ENCODE measurements around the gene MARVELD1. TPM values are rescaled to one million over a fixed set of nuclear protein-coding genes. Genes with fewer than 3 reads are reported as not detected.
A peak's percentile ranks its signal among the peaks of the same experiment; 100 is the strongest.

MARVELD1 gene
- total RNA-seq, 2 experiments from 2014 or later = 2.8 to 3.0 TPM

DNA sequence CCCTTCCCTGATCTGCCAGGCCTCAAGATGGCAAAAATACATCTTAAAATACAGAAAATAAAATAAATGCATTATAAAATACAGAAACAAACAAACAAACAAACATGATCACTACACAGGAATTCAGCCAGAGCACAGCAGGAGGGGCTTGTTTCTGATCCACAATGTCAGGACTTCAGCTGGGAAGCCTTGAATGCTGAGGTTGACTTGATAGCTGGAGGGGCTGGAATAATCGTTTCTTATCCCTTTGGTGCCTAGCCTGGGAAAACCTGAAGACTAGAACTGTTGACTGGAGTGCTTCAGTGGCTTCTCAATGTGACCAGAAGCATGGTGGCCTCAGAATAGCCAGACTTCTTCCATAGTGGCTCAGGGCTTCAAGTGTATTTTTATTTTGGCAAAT, 9.2 kb upstream of the MARVELD1 start:
- CTCF ChIA-PET = interaction anchor here (1.2 to 15.3 kb wide), 3 partner anchors 10 to 25 kb away, joined by 4 to 355 read pairs (median 51); partner anchors contain the start of genes AVPI1 and ZFYVE27

DNA sequence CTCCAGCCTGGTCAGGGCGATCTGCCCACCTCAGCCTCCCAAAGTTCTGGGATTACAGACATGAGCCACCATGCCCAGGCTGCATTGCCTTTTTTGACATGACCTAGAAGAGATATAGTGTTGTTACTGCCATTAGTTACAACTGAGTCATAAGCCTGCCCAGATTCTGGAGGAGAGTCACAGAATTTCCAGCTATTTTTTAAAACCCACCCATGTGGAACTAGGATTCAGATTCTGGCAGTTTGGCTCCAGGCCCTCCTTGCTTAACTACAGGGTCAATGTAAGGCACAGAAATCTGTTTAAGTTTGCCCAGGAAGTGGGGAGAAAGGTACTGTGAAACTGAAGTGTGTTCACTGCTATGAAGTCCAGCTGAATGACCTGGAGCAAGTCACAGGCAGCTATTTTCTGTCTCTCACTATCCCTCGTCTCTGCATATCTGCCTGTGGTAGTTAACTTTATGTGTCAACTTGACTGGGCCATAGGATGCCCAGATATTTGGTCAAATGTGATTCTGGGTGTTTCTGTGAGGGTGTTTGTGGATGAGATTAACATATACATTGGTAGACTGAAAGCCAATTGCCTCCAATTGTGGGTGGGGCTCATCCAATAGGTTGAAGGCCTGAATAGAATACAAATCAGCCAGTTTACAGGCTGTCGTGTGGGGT, 8.4 kb upstream of the MARVELD1 start:
- ATAC-seq = no peak
- DNase-seq = no peak
- CTCF ChIA-PET = interaction anchor here (1.2 to 15.3 kb wide), 4 partner anchors 9 to 24 kb away, joined by 4 to 355 read pairs (median 28); partner anchors contain the start of genes AVPI1 and ZFYVE27
- Mint-ChIP-seq H3K27ac (no peak overlapping the region), H3K9me3 (ENCODE audit: low read depth) (no peaks in the 10 kb centered on the region), H3K36me3 (no peaks in the 10 kb centered on the region), H3K27me3 (peaks cover 37% of the 10 kb centered on the region), H3K4me3 (no peak overlapping the region), H3K4me1 (peaks cover 8% of the 10 kb centered on the region)

More for the DNA sequence above, 9.2 kb upstream of the MARVELD1 start:
- Mint-ChIP-seq H3K27me3 (peaks cover 30% of the 10 kb centered on the region), H3K4me1 (peaks cover 8% of the 10 kb centered on the region), H3K36me3 (no peaks in the 10 kb centered on the region), H3K27ac (no peak overlapping the region), H3K9me3 (ENCODE audit: low read depth) (no peaks in the 10 kb centered on the region), H3K4me3 (no peak overlapping the region)
- ATAC-seq = no peak
- no peak for DNase-seq

DNA sequence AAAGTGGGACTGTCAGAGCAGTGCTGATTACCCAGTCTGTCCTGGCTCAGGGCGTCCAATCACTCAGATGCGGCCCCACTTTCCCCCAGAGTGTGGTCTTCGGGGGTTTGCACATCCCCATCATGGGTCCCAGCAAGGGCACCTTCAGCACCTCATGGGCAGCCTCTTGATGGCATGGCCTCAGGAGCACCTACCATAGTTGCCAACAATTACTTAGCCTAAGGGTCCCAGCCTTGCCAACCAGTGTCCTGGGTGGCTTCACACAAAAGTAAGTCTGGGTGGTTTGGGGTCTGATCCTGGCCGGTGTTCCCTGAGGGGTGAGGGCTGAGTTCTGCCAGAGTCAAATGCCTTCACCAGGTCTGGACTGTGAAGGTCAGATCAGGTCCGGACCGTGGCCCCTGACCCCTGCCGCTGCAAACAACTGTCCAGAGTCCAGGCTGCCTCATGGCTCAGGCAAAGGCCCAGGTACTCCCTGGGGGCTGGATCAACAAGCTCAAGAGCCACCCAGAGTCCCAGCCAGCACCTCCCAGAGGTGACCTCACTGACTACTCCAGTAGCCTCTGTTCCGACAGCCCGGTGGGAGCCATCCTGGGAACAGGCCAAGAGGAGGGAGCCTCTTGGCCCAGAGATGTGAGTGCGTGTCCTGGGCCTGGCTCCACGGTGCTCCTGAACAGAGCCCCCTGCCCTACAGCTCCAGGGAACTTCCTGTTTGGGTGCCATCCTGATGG, 6.2 kb upstream of the MARVELD1 start:
- H3K27ac Mint-ChIP-seq = no peak overlapping the region

DNA sequence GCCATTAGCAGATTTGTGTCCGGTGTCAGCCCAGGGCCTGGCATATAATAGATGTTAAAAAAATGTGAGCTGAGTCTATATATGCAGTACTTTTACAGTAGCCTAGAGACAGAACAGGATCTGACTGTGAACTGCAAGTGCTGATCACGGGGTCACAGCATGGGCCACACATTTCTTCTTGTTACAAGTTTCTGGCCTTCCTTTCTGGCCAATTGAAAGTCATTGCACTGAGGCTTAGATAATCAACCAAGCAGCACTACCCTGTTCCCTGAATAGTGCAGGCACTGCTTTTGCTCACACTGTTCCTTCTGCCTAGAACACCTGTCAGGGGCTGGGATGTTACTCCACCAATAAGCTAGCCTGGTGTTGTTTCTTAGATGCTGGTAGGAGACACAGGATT, 5.4 kb upstream of the MARVELD1 start:
- ATAC-seq = no peak
- DNase-seq = no peak
- Mint-ChIP-seq H3K36me3 (no peaks in the 10 kb centered on the region), H3K27ac (no peak overlapping the region), H3K9me3 (ENCODE audit: low read depth) (no peaks in the 10 kb centered on the region), H3K4me3 (no peak overlapping the region), H3K27me3 (peaks cover 44% of the 10 kb centered on the region), H3K4me1 (peaks cover 5% of the 10 kb centered on the region)
- CTCF ChIA-PET = interaction anchor here (0.6 to 15.3 kb wide), 10 partner anchors 20 to 318 kb away, joined by 3 to 355 read pairs (median 3); partner anchors contain the start of genes AVPI1 and ZFYVE27

More for the DNA sequence above, 6.2 kb upstream of the MARVELD1 start:
- peaks cover 39% of the 10 kb centered on the region for H3K27me3 Mint-ChIP-seq
- no peaks in the 10 kb centered on the region for H3K4me1 Mint-ChIP-seq
- no peaks in the 10 kb centered on the region for H3K9me3 Mint-ChIP-seq (ENCODE audit: low read depth)
- ATAC-seq (no peak), DNase-seq (no peak)
- no peaks in the 10 kb centered on the region for H3K36me3 Mint-ChIP-seq
- no peak overlapping the region for H3K4me3 Mint-ChIP-seq
- CTCF ChIA-PET = interaction anchor here (1.3 to 15.3 kb wide), 4 partner anchors 22 to 319 kb away, joined by 3 to 355 read pairs (median 5); partner anchors contain the start of gene ZFYVE27

DNA sequence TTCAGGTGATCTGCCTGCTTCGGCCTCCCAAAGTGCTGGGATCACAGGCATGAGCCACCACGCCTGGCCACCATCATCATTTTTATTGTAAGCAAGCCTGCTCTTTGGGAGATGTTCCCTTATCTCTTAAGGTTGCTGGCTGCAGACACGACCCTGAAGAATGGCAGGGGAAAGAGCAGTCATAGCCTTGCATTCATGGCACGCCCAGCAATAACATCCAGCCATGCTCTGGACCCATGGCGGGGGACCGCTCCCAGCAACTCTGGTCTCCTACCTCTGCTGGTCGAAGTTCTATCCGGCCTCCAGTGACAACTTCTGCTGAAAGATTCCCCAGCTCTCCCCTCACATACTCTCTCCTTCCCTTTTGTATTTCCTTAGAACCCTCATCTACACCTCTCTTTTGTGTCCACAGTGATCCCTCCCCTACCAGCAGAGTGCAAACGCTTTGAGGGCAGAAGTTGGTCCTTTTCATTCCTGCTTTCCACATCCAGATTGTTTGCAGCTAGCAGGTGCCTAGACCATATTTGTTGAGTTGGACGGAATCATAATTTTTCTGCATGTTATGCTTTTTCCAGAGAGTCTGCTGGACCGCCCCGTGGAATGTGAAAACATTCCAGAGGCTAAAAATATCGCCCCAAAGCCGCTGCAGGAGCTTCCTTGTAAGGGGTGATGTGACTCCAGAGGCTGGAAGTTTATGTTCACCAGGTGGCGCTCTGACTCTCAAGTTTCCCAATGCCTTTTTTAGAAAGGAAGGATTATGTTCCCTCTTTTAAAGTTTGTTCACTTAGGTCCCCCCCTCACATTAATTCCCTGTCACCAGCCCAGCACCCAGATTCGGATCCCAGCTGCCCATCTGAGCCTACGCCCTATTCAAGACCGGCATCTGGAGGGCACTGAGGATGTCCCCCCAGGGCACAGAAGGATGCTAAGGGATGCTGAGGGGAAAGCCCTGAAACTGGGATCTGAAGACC, 4.3 kb upstream of the MARVELD1 start:
- Mint-ChIP-seq H3K4me3 (no peak overlapping the region), H3K27me3 (peaks cover 38% of the 10 kb centered on the region), H3K27ac (no peak overlapping the region), H3K4me1 (peaks cover 8% of the 10 kb centered on the region), H3K9me3 (ENCODE audit: low read depth) (no peaks in the 10 kb centered on the region), H3K36me3 (no peaks in the 10 kb centered on the region)
- DNase-seq (peak; percentile 57), ATAC-seq (no peak)
- CTCF ChIA-PET = interaction anchor here (0.6 to 15.3 kb wide), 16 partner anchors 8 to 317 kb away, joined by 3 to 355 read pairs (median 6); partner anchors contain the start of genes ANKRD2, AVPI1 and ZFYVE27

DNA sequence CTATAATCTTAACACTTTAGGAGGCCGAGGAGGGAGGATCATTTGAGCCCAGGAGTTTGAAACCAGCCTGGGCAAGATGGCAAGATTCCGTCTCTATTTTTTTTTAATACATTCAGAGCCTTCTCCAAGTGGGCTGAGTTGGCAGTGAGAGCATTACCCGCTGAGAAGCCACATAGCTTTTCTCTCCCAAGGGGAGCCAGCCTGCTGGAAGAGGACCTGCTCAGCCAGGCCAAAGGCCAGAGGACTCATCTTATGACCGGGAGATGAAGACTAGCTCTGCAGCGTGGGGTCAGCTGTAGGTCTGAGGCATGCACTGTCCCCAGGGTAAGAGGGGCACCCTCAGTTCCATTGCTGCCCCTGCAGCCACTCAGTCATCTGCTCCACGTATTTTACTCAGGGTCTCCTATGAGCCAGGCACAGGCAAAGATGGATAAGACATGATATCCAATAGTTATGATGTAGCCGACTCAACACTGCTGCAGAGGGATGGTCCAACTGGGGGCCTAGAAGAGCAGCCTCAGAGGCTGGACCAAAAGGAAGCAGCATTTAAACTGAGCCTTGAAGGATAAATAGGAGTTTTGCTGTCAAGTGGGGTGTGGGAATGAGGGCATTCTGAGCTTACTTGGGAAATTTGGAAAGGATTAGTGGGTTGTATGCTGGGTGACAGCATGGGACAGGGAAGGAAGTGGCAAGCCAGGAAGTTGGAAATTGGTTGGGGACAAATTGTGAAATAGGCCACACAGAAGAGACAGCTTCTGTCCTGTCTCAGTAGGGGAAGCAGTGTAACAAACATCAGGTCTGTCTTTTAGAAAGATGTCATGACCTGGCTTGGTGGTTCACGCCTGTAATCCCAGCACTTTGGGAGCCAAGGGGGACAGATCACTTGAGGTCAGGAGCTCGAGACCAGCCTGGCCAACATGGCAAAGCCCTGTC, 1.6 kb upstream of the MARVELD1 start:
- no peak overlapping the region for H3K27ac Mint-ChIP-seq
- H3K36me3 Mint-ChIP-seq = no peaks in the 10 kb centered on the region
- H3K4me3 Mint-ChIP-seq = peak overlapping the region; percentile 10

DNA sequence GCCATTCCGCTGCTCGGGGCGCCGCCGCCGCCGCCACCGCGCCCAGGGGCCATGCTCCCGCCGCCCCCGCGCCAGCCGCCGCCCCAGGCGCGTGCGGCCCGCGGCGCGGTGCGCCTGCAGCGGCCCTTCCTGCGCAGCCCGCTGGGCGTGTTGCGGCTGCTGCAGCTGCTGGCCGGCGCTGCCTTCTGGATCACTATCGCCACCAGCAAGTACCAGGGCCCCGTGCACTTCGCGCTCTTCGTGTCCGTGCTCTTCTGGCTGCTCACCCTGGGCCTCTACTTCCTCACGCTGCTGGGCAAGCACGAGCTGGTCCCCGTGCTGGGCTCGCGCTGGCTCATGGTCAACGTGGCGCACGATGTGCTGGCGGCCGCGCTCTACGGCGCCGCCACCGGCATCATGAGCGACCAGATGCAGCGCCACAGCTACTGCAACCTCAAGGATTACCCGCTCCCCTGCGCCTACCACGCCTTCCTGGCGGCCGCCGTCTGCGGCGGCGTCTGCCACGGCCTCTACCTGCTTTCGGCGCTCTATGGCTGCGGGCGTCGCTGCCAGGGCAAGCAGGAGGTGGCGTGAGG, 383 bp downstream of the MARVELD1 start:
- Mint-ChIP-seq H3K9me3 (ENCODE audit: low read depth) (no peaks in the 10 kb centered on the region), H3K4me1 (peaks cover 11% of the 10 kb centered on the region), H3K27ac (peak overlapping the region; percentile 78), H3K27me3 (peaks cover 46% of the 10 kb centered on the region), H3K4me3 (peak overlapping the region; percentile 81), H3K36me3 (no peaks in the 10 kb centered on the region)
- CTCF ChIA-PET = interaction anchor here (0.6 to 15.3 kb wide), 4 partner anchors 9 to 38 kb away, joined by 3 to 355 read pairs (median 26); partner anchors contain the start of gene ZFYVE27
- peak; percentile 68 for DNase-seq
- peak; percentile 83 for ATAC-seq

More for the DNA sequence above, 1.6 kb upstream of the MARVELD1 start:
- peaks cover 11% of the 10 kb centered on the region for H3K4me1 Mint-ChIP-seq
- H3K27me3 Mint-ChIP-seq = peaks cover 50% of the 10 kb centered on the region
- CTCF ChIA-PET = interaction anchor here (1.6 to 15.3 kb wide), 3 partner anchors 10 to 157 kb away, joined by 3 to 355 read pairs (median 48); partner anchors contain the start of gene ZFYVE27
- H3K9me3 Mint-ChIP-seq (ENCODE audit: low read depth) = no peaks in the 10 kb centered on the region
- ATAC-seq (no peak), DNase-seq (no peak)

DNA sequence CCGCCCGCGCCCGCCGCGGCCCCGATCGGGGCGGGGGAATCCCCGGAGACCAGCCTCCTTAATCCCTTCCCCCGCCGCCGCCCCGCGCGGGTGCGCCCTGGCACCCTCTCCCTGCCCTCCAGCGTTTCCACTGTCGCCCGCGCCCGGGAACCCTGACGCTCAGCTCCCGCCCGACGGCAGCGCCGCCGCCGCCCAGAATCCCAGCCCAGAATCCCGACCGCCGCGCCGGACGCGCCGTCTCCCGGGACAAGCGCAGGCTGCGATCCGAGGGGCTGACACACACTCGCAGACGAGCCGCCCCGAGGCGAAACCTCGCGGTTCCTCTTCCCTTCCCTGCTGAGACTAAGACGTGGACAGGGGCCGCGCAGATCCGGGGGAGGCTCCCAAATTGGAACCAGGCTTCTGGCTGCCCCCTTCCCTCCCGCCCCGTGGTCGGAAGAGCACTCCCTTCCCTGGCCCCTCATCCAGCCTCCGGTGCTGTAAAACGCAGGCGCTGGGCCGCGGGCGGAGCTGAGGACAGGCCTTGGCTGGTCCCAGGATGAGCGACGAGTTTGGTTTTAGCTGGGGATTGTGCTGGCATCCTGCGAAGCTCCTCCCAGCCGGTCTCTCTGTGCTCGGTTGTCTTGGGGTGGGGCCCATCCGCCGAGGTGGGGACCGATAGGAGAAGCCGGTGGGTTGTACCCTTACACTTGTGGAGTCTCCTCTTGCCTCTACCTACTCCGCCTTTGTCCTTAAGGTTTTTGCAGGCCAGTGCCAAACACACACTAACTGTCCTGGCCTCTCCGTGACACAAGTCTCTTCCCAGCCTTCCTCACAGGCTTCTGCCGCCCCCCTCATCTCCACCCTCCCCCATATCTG, 1.1 kb downstream of the MARVELD1 start:
- Mint-ChIP-seq H3K27me3 (peaks cover 39% of the 10 kb centered on the region), H3K4me1 (peaks cover 11% of the 10 kb centered on the region), H3K9me3 (ENCODE audit: low read depth) (no peaks in the 10 kb centered on the region), H3K36me3 (no peaks in the 10 kb centered on the region), H3K27ac (no peak overlapping the region), H3K4me3 (peak overlapping the region; percentile 81)
- ATAC-seq (peak; percentile 64), DNase-seq (no peak)
- CTCF ChIA-PET = interaction anchor here (1.4 to 15.3 kb wide), 3 partner anchors 10 to 15 kb away, joined by 4 to 355 read pairs (median 48); partner anchors contain the start of gene ZFYVE27

DNA sequence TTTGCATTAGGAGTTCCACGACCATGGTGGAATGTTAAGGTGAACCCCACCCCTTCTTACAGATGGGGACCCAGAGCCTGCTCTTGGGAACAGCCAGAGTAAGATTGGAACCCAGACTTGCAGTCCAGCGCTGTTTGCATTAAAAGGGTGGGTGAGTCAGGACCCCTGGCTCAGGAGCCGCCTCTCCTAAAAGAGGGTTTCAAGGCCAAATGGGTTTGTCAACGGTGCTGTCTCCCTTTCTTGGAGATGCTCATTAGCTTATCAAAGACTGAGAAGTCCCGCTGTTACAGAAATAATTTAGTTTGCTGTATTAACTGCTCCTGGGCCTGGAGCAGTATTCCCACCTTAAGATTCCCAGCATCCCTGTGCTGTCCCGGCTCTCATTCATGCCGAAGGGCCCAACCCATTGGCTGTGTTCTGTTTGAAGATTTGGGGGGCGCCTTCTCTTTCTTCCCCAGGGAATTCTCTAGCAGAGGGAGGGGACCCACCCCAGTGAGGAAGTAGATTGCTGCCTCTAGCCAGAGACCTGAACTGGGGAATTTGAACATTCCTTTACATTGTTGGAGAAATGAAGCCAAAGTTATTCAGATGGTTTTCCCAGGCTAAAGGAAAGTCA, 1.8 kb downstream of the MARVELD1 start:
- no peak overlapping the region for H3K27ac Mint-ChIP-seq
- no peak for DNase-seq
- ATAC-seq = no peak
- no peaks in the 10 kb centered on the region for H3K36me3 Mint-ChIP-seq
- CTCF ChIA-PET = interaction anchor here (1.4 to 15.3 kb wide), 3 partner anchors 10 to 14 kb away, joined by 4 to 355 read pairs (median 48); partner anchors contain the start of gene ZFYVE27
- peaks cover 11% of the 10 kb centered on the region for H3K4me1 Mint-ChIP-seq
- H3K27me3 Mint-ChIP-seq = peaks cover 34% of the 10 kb centered on the region
- H3K9me3 Mint-ChIP-seq (ENCODE audit: low read depth) = no peaks in the 10 kb centered on the region
- H3K4me3 Mint-ChIP-seq = no peak overlapping the region

DNA sequence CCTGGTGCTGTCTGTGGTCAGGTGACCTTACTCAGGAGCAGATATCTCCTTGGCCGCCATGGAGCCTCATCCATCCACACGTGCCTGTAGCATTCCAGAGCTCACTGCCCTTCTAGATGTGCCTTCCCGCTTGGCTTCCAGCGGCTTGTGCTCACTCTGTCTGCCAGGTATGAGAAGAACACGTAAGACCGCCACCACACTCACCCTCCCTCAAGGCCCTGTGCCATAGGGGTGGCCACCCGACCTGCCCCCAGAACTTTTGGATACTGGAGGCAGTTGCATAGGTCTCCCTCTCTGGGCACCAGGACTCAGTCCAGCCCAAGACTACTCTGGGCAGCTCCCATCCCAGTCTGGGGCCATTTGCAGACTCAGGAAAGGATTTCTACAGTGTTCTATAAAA, 4.1 kb downstream of the MARVELD1 start:
- H3K4me1 Mint-ChIP-seq = peaks cover 11% of the 10 kb centered on the region
- no peaks in the 10 kb centered on the region for H3K36me3 Mint-ChIP-seq
- DNase-seq (no peak), ATAC-seq (no peak)
- H3K27ac Mint-ChIP-seq = no peak overlapping the region
- H3K9me3 Mint-ChIP-seq (ENCODE audit: low read depth) = no peaks in the 10 kb centered on the region
- peaks cover 28% of the 10 kb centered on the region for H3K27me3 Mint-ChIP-seq
- CTCF ChIA-PET = interaction anchor here (1.3 to 1.8 kb wide), 5 partner anchors 9 to 19 kb away, joined by 4 to 11 read pairs (median 7); partner anchors contain the start of gene ZFYVE27
- no peak overlapping the region for H3K4me3 Mint-ChIP-seq

All from activated CD8-positive, alpha-beta memory T cell treated with anti-CD3 and anti-CD28 coated beads, Interleukin-2, amount 10 ng/mL, durations not matched to agents 7 days and 5 days (primary cell).